ENCODE measurements around the gene SV2C. TPM values are rescaled to one million over a fixed set of nuclear protein-coding genes. Genes with fewer than 3 reads are reported as not detected.

SV2C gene
- total and polyA plus RNA-seq, 10 of the 15 experiments (the other 5 are each of a cell fraction or from before 2014, with no cell fraction given), result under 0.01 to 1.1 (median 0.63) TPM

DNA sequence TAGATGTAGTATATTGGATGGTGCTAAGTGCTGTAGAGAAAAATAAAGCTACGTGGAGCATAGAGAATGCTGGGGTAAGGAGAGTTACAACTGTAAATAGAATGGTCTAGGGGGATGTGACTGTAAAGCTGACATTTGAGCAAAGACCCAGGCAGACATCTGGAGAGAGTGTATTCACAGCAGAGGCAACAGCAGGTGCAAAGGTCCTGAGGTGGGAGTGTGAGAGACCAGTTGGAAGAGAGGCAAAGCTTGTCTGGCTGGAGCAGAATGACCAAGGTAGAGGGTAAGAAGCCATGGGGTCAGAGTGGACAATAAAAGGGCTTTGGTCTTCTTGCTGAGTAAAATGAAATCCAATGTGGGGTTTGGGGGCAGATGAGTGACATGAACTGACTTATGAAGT is 227.0 kb downstream of the SV2C start:
- Histone ChIP-seq H3K27me3 (replicated peaks in 1 of 2; ENCODE audit: control insufficient read depth in 2 of 2, insufficient read depth in 2 of 2, low read length in 1 of 2) (no peaks in the 10 kb centered on the region), H3K4me3 (no peak overlapping the region), H2AFZ (ENCODE audit: control insufficient read depth, low read depth, low read length) (no peak overlapping the region), H3K79me2 (ENCODE audit: control insufficient read depth, insufficient read depth, low read length) (no peaks in the 10 kb centered on the region), H3K36me3 (ENCODE audit: control insufficient read depth in 2 of 2, insufficient read depth in 2 of 2, low read length in 1 of 2) (no peaks in the 10 kb centered on the region), H3K9me3 (replicated peaks; ENCODE audit: control insufficient read depth, insufficient read depth, low read length) (no peaks in the 10 kb centered on the region), H3K27ac (ENCODE audit: control insufficient read depth, insufficient read depth) (no peak overlapping the region), H3K4me2 (ENCODE audit: control insufficient read depth, insufficient read depth) (no peak overlapping the region), H4K20me1 (ENCODE audit: control insufficient read depth, insufficient read depth) (no peaks in the 10 kb centered on the region), H3K4me1 (ENCODE audit: control insufficient read depth, insufficient read depth, low read length) (no peaks in the 10 kb centered on the region), H3K9ac (ENCODE audit: control insufficient read depth, insufficient read depth, low read length) (no peak overlapping the region)
- ATAC-seq (no peak), DNase-seq (ENCODE audit: low read depth, low spot score) (no peak), FAIRE-seq (no peak)
- ChIA-PET RAD21 (ENCODE audit: unreplicated experiment) (interaction anchor here (0.6 to 2.8 kb wide), 3 partner anchors 55 to 448 kb away, joined by 3 to 12 read pairs (median 4); no protein-coding TSS in a partner anchor), CTCF (interaction anchor here (0.9 to 4.3 kb wide), 10 partner anchors 10 to 629 kb away, joined by 3 to 31 read pairs (median 5); no protein-coding TSS in a partner anchor), POLR2A (interaction anchor here (0.6 kb wide), 1 partner anchor 258 kb away, joined by 3 read pairs; no protein-coding TSS in a partner anchor), SMC1A (ENCODE audit: uncharacterized antibody, unreplicated experiment) (interaction anchor here (0.7 to 1.5 kb wide), 4 partner anchors 10 to 238 kb away, joined by 3 to 4 read pairs (median 3); no protein-coding TSS in a partner anchor)
- in situ Hi-C loops (cut with MboI) (no loop called here), intact Hi-C loops (cut with micrococcal nuclease; ENCODE audit: unreplicated experiment) (no loop called here)
- no peak for TF ChIP-seq FOXM1 (IDR thresholded peaks at IDR 0.05; ENCODE audit: low read depth, low read length)
- TF ChIP-seq ZBTB11 (CRISPR knock-in tag; IDR thresholded peaks at IDR 0.05), result no peak
- TF ChIP-seq, protein P1, sequence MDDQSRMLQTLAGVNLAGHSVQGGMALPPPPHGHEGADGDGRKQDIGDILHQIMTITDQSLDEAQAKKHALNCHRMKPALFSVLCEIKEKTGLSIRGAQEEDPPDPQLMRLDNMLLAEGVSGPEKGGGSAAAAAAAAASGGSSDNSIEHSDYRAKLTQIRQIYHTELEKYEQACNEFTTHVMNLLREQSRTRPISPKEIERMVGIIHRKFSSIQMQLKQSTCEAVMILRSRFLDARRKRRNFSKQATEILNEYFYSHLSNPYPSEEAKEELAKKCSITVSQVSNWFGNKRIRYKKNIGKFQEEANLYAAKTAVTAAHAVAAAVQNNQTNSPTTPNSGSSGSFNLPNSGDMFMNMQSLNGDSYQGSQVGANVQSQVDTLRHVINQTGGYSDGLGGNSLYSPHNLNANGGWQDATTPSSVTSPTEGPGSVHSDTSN (IDR thresholded peaks at IDR 0.05; ENCODE audit: insufficient replicate concordance, low read depth, low read length), result no peak
- TF ChIP-seq PAX5 (IDR thresholded peaks at IDR 0.05; ENCODE audit: borderline replicate concordance, low read depth, low read length), result no peak
- TF ChIP-seq, protein P2, sequence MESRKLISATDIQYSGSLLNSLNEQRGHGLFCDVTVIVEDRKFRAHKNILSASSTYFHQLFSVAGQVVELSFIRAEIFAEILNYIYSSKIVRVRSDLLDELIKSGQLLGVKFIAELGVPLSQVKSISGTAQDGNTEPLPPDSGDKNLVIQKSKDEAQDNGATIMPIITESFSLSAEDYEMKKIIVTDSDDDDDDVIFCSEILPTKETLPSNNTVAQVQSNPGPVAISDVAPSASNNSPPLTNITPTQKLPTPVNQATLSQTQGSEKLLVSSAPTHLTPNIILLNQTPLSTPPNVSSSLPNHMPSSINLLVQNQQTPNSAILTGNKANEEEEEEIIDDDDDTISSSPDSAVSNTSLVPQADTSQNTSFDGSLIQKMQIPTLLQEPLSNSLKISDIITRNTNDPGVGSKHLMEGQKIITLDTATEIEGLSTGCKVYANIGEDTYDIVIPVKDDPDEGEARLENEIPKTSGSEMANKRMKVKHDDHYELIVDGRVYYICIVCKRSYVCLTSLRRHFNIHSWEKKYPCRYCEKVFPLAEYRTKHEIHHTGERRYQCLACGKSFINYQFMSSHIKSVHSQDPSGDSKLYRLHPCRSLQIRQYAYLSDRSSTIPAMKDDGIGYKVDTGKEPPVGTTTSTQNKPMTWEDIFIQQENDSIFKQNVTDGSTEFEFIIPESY (IDR thresholded peaks at IDR 0.05), result no peak
- WGBS (ENCODE audit: insufficient coverage, insufficient replicate concordance, low lambda C conversion rate, missing lambda C conversion rate), result 39% methylated on average over 1 of the region's 1 CpG
- no TSS peak for BruUV-seq (replicated peaks)
